VCaP (cell line): ENCODE measurements around the gene HOXB1.

Experiments used
- H3K27ac ChIP-seq: fragments of 450-650 bp; 2 replicates; pipeline ENCODE4 v1.5.1; 2017
- CTCF ChIP-seq: fragments of 450-650 bp; conservative IDR thresholded peaks from 2 replicates; pipeline ENCODE4 v1.5.1; 2017; ENCODE audit warnings: mild to moderate bottlenecking, moderate library complexity

The HOXB1 gene

GRCh38 chr17:48547808-48548522, 17.2 kb upstream of the HOXB1 start:
- no peak for TF ChIP-seq CTCF
- peak overlapping the region; percentile 66 for H3K27ac ChIP-seq

GRCh38 chr17:48546924-48547807, 16.4 kb upstream of the HOXB1 start:
- peak overlapping the region; percentile 66 for H3K27ac ChIP-seq
- no peak for TF ChIP-seq CTCF

GRCh38 chr17:48546137-48546923, 15.5 kb upstream of the HOXB1 start:
- peak overlapping the region; percentile 66 for H3K27ac ChIP-seq
- no peak for TF ChIP-seq CTCF

GRCh38 chr17:48545539-48545938, 14.7 kb upstream of the HOXB1 start:
- TF ChIP-seq CTCF, result no peak
- H3K27ac ChIP-seq, result no peak overlapping the region

- H3K27ac ChIP-seq, result no peak within 1 kb of the TSS; the same call in 1 of the 2 replicates
- TF ChIP-seq CTCF, result no peak
Observed at GRCh38 chr17:48545022-48545375, 14.2 kb upstream of the HOXB1 start, which contains the start of gene HOXB2. Gene HOXB2, minus strand, starts transcription at chr17:48545109. Its CDS starts 198 bp downstream, at chr17:48544911.

- TF ChIP-seq CTCF, result no peak
- no peak overlapping the region for H3K27ac ChIP-seq
Observed at GRCh38 chr17:48544349-48545021, 13.7 kb upstream of the HOXB1 start.
